HepG2 (cell line): ENCODE measurements around the gene MYADML2. TPM values are rescaled to one million over a fixed set of nuclear protein-coding genes. Genes with fewer than 3 reads are reported as not detected.
A peak's percentile ranks its signal among the peaks of the same experiment; 100 is the strongest.

ENCODE experiments used
- ATAC-seq: fragments of 200-7000 bp; cut with Tn5 transposase; 3 replicates; pipeline ENCODE4 v1.9.1; 2020; ENCODE audit warnings: mild to moderate bottlenecking, moderate library complexity
- BruUV-seq: library from RNA; stranded (reverse); fragments of 400-500 nt; replicated peaks from 2 replicates; lab custom pipeline; 2021; lab: Mats Ljungman, UMichigan
- CTCF ChIA-PET: fragments of 300-600 bp; formaldehyde crosslinking; extraction: SDS; loops from one replicate; lab custom pipeline; 2021; ENCODE audit warnings: low total read pairs, inconsistent platforms, low intra/inter-chr PET ratio; lab: Yijun Ruan, JAX
- POLR2A ChIA-PET: fragments of 350-600 bp; sonication (Branson Sonifier 250); formaldehyde crosslinking; loops from one replicate; lab custom pipeline; 2020; ENCODE audit warnings: antibody characterized with exemption, inconsistent platforms; lab: Yijun Ruan, JAX
- DNase-seq: peaks from one replicate; pipeline ENCODE4 v3.0.0-alpha.2; 2015; ENCODE audit warnings: low spot score
- FAIRE-seq: peaks from 3 replicates; lab custom pipeline; 2011; peaks lifted over from hg19 to GRCh38; lab: Jason Lieb, UNC
- H2AFZ ChIP-seq: one replicate; pipeline ENCODE4 v1.6.1; 2011; ENCODE audit warnings: low read length, inconsistent platforms
- H3K27ac ChIP-seq: fragments of 300-600 bp; 3 replicates; pipeline ENCODE4 v1.8.0; 2011; ENCODE audit warnings: mixed run types, mild to moderate bottlenecking, mixed read lengths, low read length, inconsistent platforms; ENCODE audit not compliant: insufficient read depth; ENCODE audit errors: extremely low read length
- H3K27me3 ChIP-seq, 2 experiments: fragments of 200-600 bp in 1 of 2; 2 replicates in 1 of 2; 3 replicates in 1 of 2; pipeline versions ENCODE4 v1.6.0 to v1.8.0; 2011; ENCODE audit warnings: low read length in 2 of 2, mild to moderate bottlenecking in 2 of 2, moderate library complexity in 2 of 2, inconsistent platforms in 1 of 2; ENCODE audit not compliant: insufficient read depth in 2 of 2, control insufficient read depth in 1 of 2
- H3K36me3 ChIP-seq, 2 experiments: fragments of 200-600 bp in 1 of 2; replicated peaks in 1 of 2; 2 replicates in 1 of 2; 3 replicates in 1 of 2; pipeline versions ENCODE4 v1.5.1 to v1.8.0; 2011; ENCODE audit warnings: low read length in 2 of 2, inconsistent platforms in 1 of 2; ENCODE audit not compliant: insufficient read depth in 2 of 2, control insufficient read depth in 1 of 2
- H3K4me1 ChIP-seq: 2 replicates; pipeline ENCODE4 v1.5.1; 2012; ENCODE audit warnings: low read length, inconsistent platforms; ENCODE audit not compliant: insufficient read depth
- H3K4me2 ChIP-seq: 2 replicates; pipeline ENCODE4 v1.6.0; 2011; ENCODE audit warnings: low read depth, low read length, inconsistent platforms
- H3K4me3 ChIP-seq, 3 experiments: fragments of 200-600 bp in 1 of 3; sonication (generic), shearing (Covaris generic) in 1 of 3; replicated peaks in 1 of 3; 2 replicates each; pipeline ENCODE4 v1.5.1; 2011 to 2016; ENCODE audit warnings: low read length in 3 of 3, inconsistent platforms in 2 of 3, low read depth in 2 of 3, mild to moderate bottlenecking in 2 of 3, control low read depth in 1 of 3, mixed read lengths in 1 of 3; ENCODE audit not compliant: insufficient read depth in 1 of 3
- H3K79me2 ChIP-seq: one replicate; pipeline ENCODE4 v1.6.1; 2011; ENCODE audit warnings: low read length, inconsistent platforms; ENCODE audit not compliant: insufficient read depth
- H3K9ac ChIP-seq: 2 replicates; pipeline ENCODE4 v1.6.0; 2011; ENCODE audit warnings: mild to moderate bottlenecking, low read depth, low read length, inconsistent platforms; ENCODE audit not compliant: insufficient read depth
- H3K9me3 ChIP-seq: 2 replicates; pipeline ENCODE4 v1.5.1; 2012; ENCODE audit warnings: mild to moderate bottlenecking, low read length
- H4K20me1 ChIP-seq: 2 replicates; pipeline ENCODE4 v1.6.0; 2011; ENCODE audit warnings: inconsistent platforms, mild to moderate bottlenecking, low read length, moderate library complexity; ENCODE audit not compliant: insufficient read depth
- AGO2 ChIP-seq: fragments of 200-400 bp; formaldehyde crosslinking; optimal IDR thresholded peaks from 2 replicates; pipeline ENCODE3; 2017; ENCODE audit warnings: mild to moderate bottlenecking, low read depth, low read length, moderate library complexity
- AKAP8 ChIP-seq: sonication (generic); formaldehyde crosslinking; IDR thresholded peaks from 2 replicates; pipeline ENCODE4 v1.5.1; 2020; ENCODE audit warnings: mild to moderate bottlenecking, missing genetic modification reagents
- ARNT ChIP-seq: fragments of 450-650 bp; IDR thresholded peaks from 2 replicates; pipeline ENCODE4 v1.6.1; 2017
- HDAC1 ChIP-seq: sonication (generic); formaldehyde crosslinking; IDR thresholded peaks from 2 replicates; pipeline ENCODE4 v1.5.1; 2020; ENCODE audit warnings: mild to moderate bottlenecking, missing genetic modification reagents
- HOXA5 ChIP-seq: sonication (generic); formaldehyde crosslinking; IDR thresholded peaks from 2 replicates; pipeline ENCODE4 v1.4.0; 2020; ENCODE audit warnings: missing genetic modification reagents
- ISX ChIP-seq: sonication (generic); formaldehyde crosslinking; conservative IDR thresholded peaks from 2 replicates; pipeline ENCODE4 v1.5.0; 2020; ENCODE audit warnings: missing genetic modification reagents
- PHF5A ChIP-seq: IDR thresholded peaks from one replicate; pipeline ENCODE4 v1.6.1; 2018; ENCODE audit warnings: low read depth, missing genetic modification reagents; ENCODE audit not compliant: unreplicated experiment
- PRPF4 ChIP-seq: fragments of 200-400 bp; formaldehyde crosslinking; IDR thresholded peaks from 2 replicates; pipeline ENCODE4 v1.6.1; 2016; ENCODE audit warnings: low read length, low read depth; ENCODE audit not compliant: poor library complexity, severe bottlenecking
- RBM22 ChIP-seq: fragments of 200-400 bp; formaldehyde crosslinking; optimal IDR thresholded peaks from 2 replicates; pipeline ENCODE3; 2017; ENCODE audit warnings: mild to moderate bottlenecking, low read length, moderate library complexity
- SALL1 ChIP-seq: sonication (generic); formaldehyde crosslinking; IDR thresholded peaks from 2 replicates; pipeline ENCODE4 v1.8.0; 2022; ENCODE audit warnings: mild to moderate bottlenecking, missing genetic modification reagents
- SSRP1 ChIP-seq: IDR thresholded peaks from 2 replicates; pipeline ENCODE4 v1.6.1; 2016; ENCODE audit warnings: control low read depth
- TGIF2 ChIP-seq: IDR thresholded peaks from 2 replicates; pipeline ENCODE4 v1.6.1; 2016; ENCODE audit warnings: control low read depth, missing compliant biosample characterization
- ZC3H4 ChIP-seq: sonication (generic); formaldehyde crosslinking; IDR thresholded peaks from 2 replicates; pipeline ENCODE4 v1.4.0; 2020; ENCODE audit warnings: missing genetic modification reagents, borderline replicate concordance
- ZNF331 ChIP-seq: sonication (generic); formaldehyde crosslinking; IDR thresholded peaks from 2 replicates; pipeline ENCODE4 v1.4.0; 2020; ENCODE audit warnings: missing genetic modification reagents
- ZNF713 ChIP-seq: sonication (generic); formaldehyde crosslinking; IDR thresholded peaks from 2 replicates; pipeline ENCODE4 v1.4.0; 2020; ENCODE audit warnings: mild to moderate bottlenecking, missing genetic modification reagents
- ZNF746 ChIP-seq: sonication (generic); formaldehyde crosslinking; IDR thresholded peaks from 2 replicates; pipeline ENCODE4 v1.8.0; 2022; ENCODE audit warnings: mild to moderate bottlenecking, missing genetic modification reagents
- ZNF766 ChIP-seq: sonication (generic); formaldehyde crosslinking; IDR thresholded peaks from 2 replicates; pipeline ENCODE4 v1.5.0; 2020; ENCODE audit warnings: missing genetic modification reagents, borderline replicate concordance
- ZSCAN21 ChIP-seq: sonication (generic); formaldehyde crosslinking; IDR thresholded peaks from 2 replicates; pipeline ENCODE4 v1.8.0; 2022; ENCODE audit warnings: mild to moderate bottlenecking, missing genetic modification reagents, moderate library complexity, borderline replicate concordance
- WGBS: methylation state at CpG from one replicate; pipeline ENCODE4 v1.1.6; 2017; ENCODE audit warnings: low lambda C conversion rate; 5-methylcytosine and 5-hydroxymethylcytosine counted together
- in situ Hi-C: cut with HindIII; loops from 2 replicates; pipeline ENCODE4 v1.10.0; 2017; ENCODE audit warnings: low pct_unique_long_range_greater_than_20kb; ENCODE audit not compliant: extremely low pct_ligation_motif_present
- intact Hi-C: fragments of 100-400 bp; cut with micrococcal nuclease; formaldehyde crosslinking; loops from one replicate; pipeline ENCODE4 v1.10.0; 2022; ENCODE audit not compliant: unreplicated experiment
- polyA plus RNA-seq, 8 experiments: library from polyadenylated mRNA; depleted of rRNA in 3 of 8; stranded (reverse) in 7 of 8; unstranded in 1 of 8; fragments of >200 nt; fragmentation: Illumina TruSeq in 4 of 8; extraction: Trizol in 4 of 8; gene quantifications; 2 replicates each; pipeline versions ENCODE4 v1.2.1 to v1.2.3, GENCODE V29; 2011 to 2016; ENCODE audit warnings: low read depth in 4 of 8, missing spikeins in 1 of 8, mixed read lengths in 1 of 8; ENCODE audit not compliant: insufficient read depth in 1 of 8
- total RNA-seq, 5 experiments: library from RNA; depleted of rRNA; stranded (reverse); fragments of >200 nt; fragmentation: Illumina TruSeq; extraction: Trizol; gene quantifications; 2 replicates each; pipeline ENCODE4 v1.2.3, GENCODE V29; 2016; ENCODE audit warnings: low read depth in 1 of 5
- TF ChIP-seq, protein P1 (sequence below): sonication (generic); formaldehyde crosslinking; IDR thresholded peaks from 2 replicates; pipeline ENCODE4 v1.4.0; 2020; ENCODE audit warnings: mild to moderate bottlenecking, missing genetic modification reagents
- TF ChIP-seq, protein P2 (sequence below): sonication (generic); formaldehyde crosslinking; IDR thresholded peaks from 2 replicates; pipeline ENCODE4 v1.4.0; 2020; ENCODE audit warnings: mild to moderate bottlenecking, missing genetic modification reagents, borderline replicate concordance
- TF ChIP-seq, protein P3 (sequence below): sonication (generic); formaldehyde crosslinking; IDR thresholded peaks from 2 replicates; pipeline ENCODE4 v1.4.0; 2020; ENCODE audit warnings: missing genetic modification reagents

Gene MYADML2
- total and polyA plus RNA-seq, 2 of the 13 experiments (the other 11 are each of a cell fraction or from before 2014, with no cell fraction given) = not detected

DNA sequence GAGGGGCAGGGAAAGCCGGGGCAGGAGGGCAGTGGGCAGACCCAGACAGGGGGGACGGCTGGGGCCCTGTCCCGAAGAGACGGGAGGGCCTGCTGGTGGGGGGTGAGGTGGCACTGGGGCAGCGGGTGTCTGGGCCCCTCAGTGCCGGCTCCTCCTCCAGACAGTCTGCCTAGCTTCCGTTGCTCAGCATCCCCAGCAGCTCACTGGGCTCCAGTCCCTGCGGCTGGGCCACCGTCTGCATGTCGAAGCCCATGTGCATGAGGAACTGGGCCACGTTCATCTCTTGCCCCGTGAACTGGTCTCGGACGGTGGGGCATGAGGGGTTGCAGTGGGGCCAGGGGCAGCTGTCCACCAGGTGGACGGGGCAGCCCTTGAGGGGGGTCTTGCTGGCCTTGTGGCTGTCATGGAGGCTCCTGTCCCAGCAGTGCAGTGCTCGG, 5.8 kb upstream of the MYADML2 start:
- H3K9ac ChIP-seq = no peak overlapping the region
- no peaks in the 10 kb centered on the region for H3K27me3 ChIP-seq
- no peak overlapping the region for H3K4me3 ChIP-seq
- CTCF ChIA-PET = no interaction called here
- DNase-seq (no peak), FAIRE-seq (no peak), ATAC-seq (peak; percentile 11)
- peak overlapping the region; percentile 24 for H3K27ac ChIP-seq
- 91% methylated on average over 13 of the region's 16 CpGs for WGBS
- no peaks in the 10 kb centered on the region for H3K9me3 ChIP-seq
- H4K20me1 ChIP-seq = peaks cover 13% of the 10 kb centered on the region; the same call in 1 of the 2 replicates
- no peak overlapping the region for H2AFZ ChIP-seq
- H3K4me2 ChIP-seq = no peak overlapping the region
- H3K79me2 ChIP-seq = peaks cover 13% of the 10 kb centered on the region
- H3K4me1 ChIP-seq = peaks cover 63% of the 10 kb centered on the region
- BruUV-seq = TSS peak; percentile 59
- in situ Hi-C loops = no loop called here
- peaks cover 24 to 40% of the 10 kb centered on the region in 2 experiments; a peak in 4 of 5 replicates for H3K36me3 ChIP-seq
- intact Hi-C loops = loop anchor here (1.0 kb wide), 1 partner anchor 9 kb away; no protein-coding TSS in a partner anchor
- POLR2A ChIA-PET = interaction anchor here (0.8 to 9.7 kb wide), 12 partner anchors 8 to 84 kb away, joined by 3 to 136 read pairs (median 18); partner anchors contain the start of genes CENPX, DCXR, LRRC45 and MAFG
- TF ChIP-seq, protein P1, sequence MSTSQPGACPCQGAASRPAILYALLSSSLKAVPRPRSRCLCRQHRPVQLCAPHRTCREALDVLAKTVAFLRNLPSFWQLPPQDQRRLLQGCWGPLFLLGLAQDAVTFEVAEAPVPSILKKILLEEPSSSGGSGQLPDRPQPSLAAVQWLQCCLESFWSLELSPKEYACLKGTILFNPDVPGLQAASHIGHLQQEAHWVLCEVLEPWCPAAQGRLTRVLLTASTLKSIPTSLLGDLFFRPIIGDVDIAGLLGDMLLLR = no peak
- peak; percentile 48 for TF ChIP-seq PHF5A (CRISPR knock-in tag)
- peak; percentile 78; the same call in 1 of the 2 replicates for TF ChIP-seq AKAP8 (CRISPR knock-in tag)
- TF ChIP-seq, protein P2, sequence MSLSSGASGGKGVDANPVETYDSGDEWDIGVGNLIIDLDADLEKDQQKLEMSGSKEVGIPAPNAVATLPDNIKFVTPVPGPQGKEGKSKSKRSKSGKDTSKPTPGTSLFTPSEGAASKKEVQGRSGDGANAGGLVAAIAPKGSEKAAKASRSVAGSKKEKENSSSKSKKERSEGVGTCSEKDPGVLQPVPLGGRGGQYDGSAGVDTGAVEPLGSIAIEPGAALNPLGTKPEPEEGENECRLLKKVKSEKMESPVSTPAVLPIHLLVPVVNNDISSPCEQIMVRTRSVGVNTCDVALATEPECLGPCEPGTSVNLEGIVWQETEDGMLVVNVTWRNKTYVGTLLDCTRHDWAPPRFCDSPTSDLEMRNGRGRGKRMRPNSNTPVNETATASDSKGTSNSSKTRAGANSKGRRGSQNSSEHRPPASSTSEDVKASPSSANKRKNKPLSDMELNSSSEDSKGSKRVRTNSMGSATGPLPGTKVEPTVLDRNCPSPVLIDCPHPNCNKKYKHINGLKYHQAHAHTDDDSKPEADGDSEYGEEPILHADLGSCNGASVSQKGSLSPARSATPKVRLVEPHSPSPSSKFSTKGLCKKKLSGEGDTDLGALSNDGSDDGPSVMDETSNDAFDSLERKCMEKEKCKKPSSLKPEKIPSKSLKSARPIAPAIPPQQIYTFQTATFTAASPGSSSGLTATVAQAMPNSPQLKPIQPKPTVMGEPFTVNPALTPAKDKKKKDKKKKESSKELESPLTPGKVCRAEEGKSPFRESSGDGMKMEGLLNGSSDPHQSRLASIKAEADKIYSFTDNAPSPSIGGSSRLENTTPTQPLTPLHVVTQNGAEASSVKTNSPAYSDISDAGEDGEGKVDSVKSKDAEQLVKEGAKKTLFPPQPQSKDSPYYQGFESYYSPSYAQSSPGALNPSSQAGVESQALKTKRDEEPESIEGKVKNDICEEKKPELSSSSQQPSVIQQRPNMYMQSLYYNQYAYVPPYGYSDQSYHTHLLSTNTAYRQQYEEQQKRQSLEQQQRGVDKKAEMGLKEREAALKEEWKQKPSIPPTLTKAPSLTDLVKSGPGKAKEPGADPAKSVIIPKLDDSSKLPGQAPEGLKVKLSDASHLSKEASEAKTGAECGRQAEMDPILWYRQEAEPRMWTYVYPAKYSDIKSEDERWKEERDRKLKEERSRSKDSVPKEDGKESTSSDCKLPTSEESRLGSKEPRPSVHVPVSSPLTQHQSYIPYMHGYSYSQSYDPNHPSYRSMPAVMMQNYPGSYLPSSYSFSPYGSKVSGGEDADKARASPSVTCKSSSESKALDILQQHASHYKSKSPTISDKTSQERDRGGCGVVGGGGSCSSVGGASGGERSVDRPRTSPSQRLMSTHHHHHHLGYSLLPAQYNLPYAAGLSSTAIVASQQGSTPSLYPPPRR = 0 out of 2 replicates have a peak, but pooled peaks have one; percentile 21
- TF ChIP-seq AGO2 = peak; percentile 100
- TF ChIP-seq ZNF331 (CRISPR knock-in tag) = no peak
- 0 out of 2 replicates have a peak, but pooled peaks have one; percentile 4 for TF ChIP-seq HDAC1
- TF ChIP-seq ZNF713 (CRISPR knock-in tag) = no peak
- peak; percentile 65 for TF ChIP-seq PRPF4
- no peak for TF ChIP-seq ARNT
- peak; percentile 58; the same call in 1 of the 2 replicates for TF ChIP-seq ZNF746 (CRISPR knock-in tag)
- no peak for TF ChIP-seq ISX (CRISPR knock-in tag)
- TF ChIP-seq ZNF766 (CRISPR knock-in tag) = 0 out of 2 replicates have a peak, but pooled peaks have one; percentile 22
- TF ChIP-seq, protein P3, sequence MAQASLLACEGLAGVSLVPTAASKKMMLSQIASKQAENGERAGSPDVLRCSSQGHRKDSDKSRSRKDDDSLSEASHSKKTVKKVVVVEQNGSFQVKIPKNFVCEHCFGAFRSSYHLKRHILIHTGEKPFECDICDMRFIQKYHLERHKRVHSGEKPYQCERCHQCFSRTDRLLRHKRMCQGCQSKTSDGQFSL (CRISPR knock-in tag) = 0 out of 2 replicates have a peak, but pooled peaks have one; percentile 21
- 0 out of 2 replicates have a peak, but pooled peaks have one; percentile 27 for TF ChIP-seq SALL1 (CRISPR knock-in tag)
- peak; percentile 47; the same call in 1 of the 2 replicates for TF ChIP-seq HOXA5 (CRISPR knock-in tag)
- peak; percentile 66; the same call in 1 of the 2 replicates for TF ChIP-seq TGIF2 (CRISPR knock-in tag)
- 0 out of 2 replicates have a peak, but pooled peaks have one; percentile 20 for TF ChIP-seq ZSCAN21
- TF ChIP-seq ZC3H4 (CRISPR knock-in tag) = peak; percentile 49; the same call in 1 of the 2 replicates
- TF ChIP-seq RBM22 = peak; percentile 96
- TF ChIP-seq SSRP1 (CRISPR knock-in tag) = peak; percentile 99
